MM.1S (cell line): ENCODE data around the gene RBKS.

Experiments
- EZH2 ChIP-seq: fragments of 300-600 bp; sonication (generic); optimal IDR thresholded peaks from 2 replicates; pipeline ENCODE3; 2017; ENCODE audit warnings: low read depth, mild to moderate bottlenecking, antibody characterized with exemption, low read length, mixed read lengths
- EZH2phosphoT487 ChIP-seq: fragments of 300-600 bp; sonication (generic); IDR thresholded peaks from 2 replicates; pipeline ENCODE4 v1.6.1; 2018; ENCODE audit warnings: antibody characterized with exemption, low read length
- TF ChIP-seq, protein P1 (sequence below): fragments of 300-600 bp; sonication (generic); IDR thresholded peaks from 2 replicates; pipeline ENCODE4 v1.5.1; 2016; ENCODE audit warnings: antibody characterized with exemption, low read length, mixed read lengths

DNA sequence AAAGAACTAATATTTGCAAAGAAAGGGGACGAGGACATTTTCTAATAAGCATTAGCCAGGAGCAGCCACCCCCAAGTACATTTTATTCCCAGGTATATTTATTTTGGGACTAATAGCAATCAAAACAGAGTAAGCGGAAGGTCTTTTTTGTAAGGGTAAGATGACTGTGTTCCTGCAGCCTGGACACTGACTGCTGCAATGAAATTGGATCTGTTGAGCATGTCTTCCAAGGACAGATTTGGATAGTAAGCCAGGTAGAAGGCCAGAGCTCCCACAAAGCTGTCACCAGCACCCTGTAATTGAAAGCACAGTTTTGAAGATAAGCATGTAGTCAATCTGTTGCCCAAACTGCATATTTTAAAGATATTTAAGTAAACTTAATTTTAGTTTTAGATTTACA, 108.7 kb downstream of the RBKS start:
- TF ChIP-seq EZH2 (no peak), EZH2phosphoT487 (no peak)
- TF ChIP-seq, protein P1, sequence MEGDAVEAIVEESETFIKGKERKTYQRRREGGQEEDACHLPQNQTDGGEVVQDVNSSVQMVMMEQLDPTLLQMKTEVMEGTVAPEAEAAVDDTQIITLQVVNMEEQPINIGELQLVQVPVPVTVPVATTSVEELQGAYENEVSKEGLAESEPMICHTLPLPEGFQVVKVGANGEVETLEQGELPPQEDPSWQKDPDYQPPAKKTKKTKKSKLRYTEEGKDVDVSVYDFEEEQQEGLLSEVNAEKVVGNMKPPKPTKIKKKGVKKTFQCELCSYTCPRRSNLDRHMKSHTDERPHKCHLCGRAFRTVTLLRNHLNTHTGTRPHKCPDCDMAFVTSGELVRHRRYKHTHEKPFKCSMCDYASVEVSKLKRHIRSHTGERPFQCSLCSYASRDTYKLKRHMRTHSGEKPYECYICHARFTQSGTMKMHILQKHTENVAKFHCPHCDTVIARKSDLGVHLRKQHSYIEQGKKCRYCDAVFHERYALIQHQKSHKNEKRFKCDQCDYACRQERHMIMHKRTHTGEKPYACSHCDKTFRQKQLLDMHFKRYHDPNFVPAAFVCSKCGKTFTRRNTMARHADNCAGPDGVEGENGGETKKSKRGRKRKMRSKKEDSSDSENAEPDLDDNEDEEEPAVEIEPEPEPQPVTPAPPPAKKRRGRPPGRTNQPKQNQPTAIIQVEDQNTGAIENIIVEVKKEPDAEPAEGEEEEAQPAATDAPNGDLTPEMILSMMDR: no peak
